Panc1 (cell line): Measurements from ENCODE around the gene TEX50. TPM values are rescaled to one million over a fixed set of nuclear protein-coding genes. Genes with fewer than 3 reads are reported as not detected.
"Not testable (repeated sequence)": the region's sequence is repeated elsewhere in the genome, so short reads cannot be mapped to it uniquely, and the experiment has no call there.

ENCODE experiments used
- ATAC-seq: fragments of 200-7000 bp; cut with Tn5 transposase; 2 replicates; pipeline ENCODE4 v1.9.1; 2020; ENCODE audit warnings: mild to moderate bottlenecking, moderate library complexity
- BruUV-seq: library from RNA; stranded (reverse); fragments of 400-500 nt; replicated peaks from 2 replicates; lab custom pipeline; 2021; lab: Mats Ljungman, UMichigan
- CTCF ChIA-PET: fragments of 300-600 bp; sonication (Branson Sonifier 250); formaldehyde crosslinking; loops from one replicate; lab custom pipeline; 2022; ENCODE audit warnings: antibody characterized with exemption; lab: Charles Lee
- POLR2A ChIA-PET: fragments of 300-600 bp; sonication (Branson Sonifier 250); formaldehyde crosslinking; loops from one replicate; lab custom pipeline; 2022; ENCODE audit warnings: antibody characterized with exemption; lab: Charles Lee
- DNase-seq: peaks from one replicate; pipeline ENCODE4 v3.0.0-alpha.2; 2010; ENCODE audit warnings: low read depth, low spot score
- H3K27ac ChIP-seq: 2 replicates; pipeline ENCODE4 v1.5.1; 2011; ENCODE audit warnings: mild to moderate bottlenecking, low read length, inconsistent platforms
- H3K27me3 ChIP-seq: fragments of 200-500 bp; sonication (Bioruptor generic); 2 replicates; pipeline ENCODE4 v1.6.0; 2014; ENCODE audit warnings: low read length, inconsistent platforms; ENCODE audit not compliant: control insufficient read depth, insufficient read depth
- H3K36me3 ChIP-seq: fragments of 200-500 bp; sonication (Bioruptor generic); 2 replicates; pipeline ENCODE4 v1.5.1; 2014; ENCODE audit warnings: inconsistent platforms, mild to moderate bottlenecking, low read length, moderate library complexity; ENCODE audit not compliant: control insufficient read depth, insufficient read depth
- H3K4me1 ChIP-seq: 2 replicates; pipeline ENCODE4 v1.5.1; 2011; ENCODE audit warnings: inconsistent platforms, mild to moderate bottlenecking, low read length, moderate library complexity; ENCODE audit not compliant: control insufficient read depth, insufficient read depth
- H3K4me3 ChIP-seq, 2 experiments: 2 replicates each; pipeline ENCODE4 v1.5.1; 2011 to 2012; ENCODE audit warnings: low read depth in 2 of 2, low read length in 2 of 2, mild to moderate bottlenecking in 2 of 2, inconsistent platforms in 1 of 2, moderate library complexity in 1 of 2
- H3K9me3 ChIP-seq: fragments of 200-500 bp; sonication (Bioruptor generic); 2 replicates; pipeline ENCODE4 v1.5.1; 2014; ENCODE audit warnings: low read depth, mild to moderate bottlenecking, inconsistent platforms, low read length, moderate library complexity; ENCODE audit not compliant: control insufficient read depth, insufficient read depth
- CTCF ChIP-seq: fragments of 450-650 bp; IDR thresholded peaks from 2 replicates; pipeline ENCODE4 v1.5.1; 2017; ENCODE audit warnings: mild to moderate bottlenecking
- POLR2AphosphoS5 ChIP-seq: IDR thresholded peaks from 2 replicates; pipeline ENCODE4 v1.6.1; 2012; ENCODE audit warnings: mild to moderate bottlenecking, low read depth, low read length, moderate library complexity
- REST ChIP-seq, 2 experiments: IDR thresholded peaks; 2 replicates each; pipeline ENCODE4 v1.6.1; 2011 to 2012; ENCODE audit warnings: low read depth in 2 of 2, control low read depth in 1 of 2, low read length in 1 of 2, mild to moderate bottlenecking in 1 of 2, moderate library complexity in 1 of 2; ENCODE audit not compliant: insufficient read depth in 1 of 2
- SIN3A ChIP-seq: IDR thresholded peaks from 2 replicates; pipeline ENCODE4 v1.6.1; 2012; ENCODE audit warnings: low read depth, mild to moderate bottlenecking, low read length, moderate library complexity, borderline replicate concordance; ENCODE audit not compliant: insufficient read depth
- TCF7L2 ChIP-seq: IDR thresholded peaks from 2 replicates; pipeline ENCODE4 v1.6.1; 2011; ENCODE audit warnings: mild to moderate bottlenecking, low read depth, low read length, inconsistent platforms
- in situ Hi-C: cut with HindIII; loops from 2 replicates; pipeline ENCODE4 v1.10.0; 2016; ENCODE audit warnings: low sequenced_read_pairs, low pct_unique_long_range_greater_than_20kb
- intact Hi-C: fragments of 100-400 bp; cut with micrococcal nuclease; formaldehyde crosslinking; loops from one replicate; pipeline ENCODE4 v1.10.0; 2022; ENCODE audit not compliant: unreplicated experiment
- total RNA-seq: library from RNA; stranded (reverse); gene quantifications from one replicate; pipeline ENCODE4 v1.2.1, GENCODE V29; 2021; ENCODE audit not compliant: unreplicated experiment

TEX50 gene
- total RNA-seq, 1 experiment from 2014 or later = not detected

- no peaks in the 10 kb centered on the region for H3K27me3 ChIP-seq
- ChIA-PET CTCF (no interaction called here), POLR2A (interaction anchor here (0.6 kb wide), 1 partner anchor 347 kb away, joined by 5 read pairs; no protein-coding TSS in a partner anchor)
- ATAC-seq (no peak), DNase-seq (no peak)
- H3K9me3 ChIP-seq = no peaks in the 10 kb centered on the region
- intact Hi-C loops (no loop called here), in situ Hi-C loops (no loop called here)
- no peak overlapping the region for H3K27ac ChIP-seq
- no peak for TF ChIP-seq CTCF
- no peak for TF ChIP-seq REST (IDR thresholded peaks at IDR 0.05; ENCODE audit: insufficient read depth in 1 of 2, low read depth in 2 of 2, low read length in 1 of 2)
- no peak for TF ChIP-seq POLR2AphosphoS5
- no peak for TF ChIP-seq TCF7L2
- TF ChIP-seq SIN3A = no peak
- no peaks in the 10 kb centered on the region for H3K36me3 ChIP-seq
- no peak overlapping the region for H3K4me3 ChIP-seq
- no peaks in the 10 kb centered on the region for H3K4me1 ChIP-seq
- BruUV-seq = no TSS peak
These were observed 4.0 kb downstream of the TEX50 start for GRCh38 chr1:173639102-173639501.

- ATAC-seq, BruUV-seq, in situ Hi-C loops: not testable (repeated sequence)
These were observed 7.5 kb downstream of the TEX50 start for GRCh38 chr1:173642450-173643139.

GRCh38 chr1:173646656-173647055, 11.5 kb downstream of the TEX50 start:
- Histone ChIP-seq H3K27me3 (no peaks in the 10 kb centered on the region; the same call in 1 of the 2 replicates), H3K27ac (no peak overlapping the region), H3K4me3 (no peak overlapping the region), H3K4me1 (no peaks in the 10 kb centered on the region), H3K9me3 (no peaks in the 10 kb centered on the region), H3K36me3 (no peaks in the 10 kb centered on the region)
- DNase-seq = no peak
- TF ChIP-seq SIN3A (no peak), CTCF (no peak), TCF7L2 (no peak), POLR2AphosphoS5 (no peak), REST (IDR thresholded peaks at IDR 0.05; ENCODE audit: insufficient read depth in 1 of 2, low read depth in 2 of 2, low read length in 1 of 2) (no peak)
- BruUV-seq = no TSS peak
- CTCF ChIA-PET = no interaction called here
- intact Hi-C loops = no loop called here
- in situ Hi-C loops = no loop called here
- ATAC-seq = no peak
- POLR2A ChIA-PET = no interaction called here

More at GRCh38 chr1:173642450-173643139, 7.5 kb downstream of the TEX50 start:
- CTCF ChIA-PET, POLR2A ChIA-PET, H3K4me1 ChIP-seq, intact Hi-C loops, DNase-seq, H3K36me3 ChIP-seq, H3K27ac ChIP-seq, H3K27me3 ChIP-seq, H3K4me3 ChIP-seq, H3K9me3 ChIP-seq: not testable (repeated sequence)
